ENCODE measurements around the gene VCAN. TPM values are rescaled to one million over a fixed set of nuclear protein-coding genes. Genes with fewer than 3 reads are reported as not detected.
A peak's percentile ranks its signal among the peaks of the same experiment; 100 is the strongest.

VCAN gene
- total RNA-seq, 1 experiment from 2014 or later: 246 TPM

- no peak for DNase-seq (ENCODE audit: low read depth)
Measured at GRCh38 chr5:83494666-83495065, 23.1 kb downstream of the VCAN start.

GRCh38 chr5:83496626-83497025 is 25.1 kb downstream of the VCAN start:
- no peak for DNase-seq (ENCODE audit: low read depth)

GRCh38 chr5:83498585-83498984 is 27.0 kb downstream of the VCAN start:
- no peak for DNase-seq (ENCODE audit: low read depth)

GRCh38 chr5:83503662-83504061 is 32.1 kb downstream of the VCAN start:
- DNase-seq (ENCODE audit: low read depth): no peak

- peak; percentile 66 for DNase-seq (ENCODE audit: low read depth)
Measured at GRCh38 chr5:83507431-83507830, 35.9 kb downstream of the VCAN start.

- peak; percentile 87 for DNase-seq (ENCODE audit: low read depth)
Measured at GRCh38 chr5:83509540-83509939, 38.0 kb downstream of the VCAN start.

- no peak for DNase-seq (ENCODE audit: low read depth)
Measured at GRCh38 chr5:83510260-83510659, 38.7 kb downstream of the VCAN start.

- no peak for DNase-seq (ENCODE audit: low read depth)
Measured at GRCh38 chr5:83512061-83512745, 40.7 kb downstream of the VCAN start.

- DNase-seq (ENCODE audit: low read depth): no peak
Measured at GRCh38 chr5:83513081-83513480, 41.5 kb downstream of the VCAN start.

GRCh38 chr5:83513491-83513890 is 41.9 kb downstream of the VCAN start:
- no peak for DNase-seq (ENCODE audit: low read depth)

- no peak for DNase-seq (ENCODE audit: low read depth)
Measured at GRCh38 chr5:83516377-83516776, 44.8 kb downstream of the VCAN start.

GRCh38 chr5:83517072-83517687 is 45.6 kb downstream of the VCAN start:
- DNase-seq (ENCODE audit: low read depth): no peak

GRCh38 chr5:83517688-83518085 is 46.1 kb downstream of the VCAN start:
- DNase-seq (ENCODE audit: low read depth): no peak

GRCh38 chr5:83518319-83519061 is 46.9 kb downstream of the VCAN start:
- DNase-seq (ENCODE audit: low read depth): no peak

GRCh38 chr5:83522446-83522845 is 50.9 kb downstream of the VCAN start:
- DNase-seq (ENCODE audit: low read depth): no peak

- DNase-seq (ENCODE audit: low read depth): no peak
Measured at GRCh38 chr5:83523929-83524328, 52.4 kb downstream of the VCAN start.

- no peak for DNase-seq (ENCODE audit: low read depth)
Measured at GRCh38 chr5:83524345-83524744, 52.8 kb downstream of the VCAN start.

- DNase-seq (ENCODE audit: low read depth): no peak
Measured at GRCh38 chr5:83524991-83525390, 53.4 kb downstream of the VCAN start.

- DNase-seq (ENCODE audit: low read depth): no peak
Measured at GRCh38 chr5:83526289-83526688, 54.7 kb downstream of the VCAN start.

GRCh38 chr5:83527221-83527620 is 55.7 kb downstream of the VCAN start:
- no peak for DNase-seq (ENCODE audit: low read depth)

- no peak for DNase-seq (ENCODE audit: low read depth)
Measured at GRCh38 chr5:83527722-83528438, 56.3 kb downstream of the VCAN start.

- DNase-seq (ENCODE audit: low read depth): no peak
Measured at GRCh38 chr5:83528439-83528769, 56.9 kb downstream of the VCAN start.

GRCh38 chr5:83530193-83530592 is 58.6 kb downstream of the VCAN start:
- no peak for DNase-seq (ENCODE audit: low read depth)
